Sigmoid colon (tissue), 4 donors: ENCODE results near the gene HNRNPH2.

Experiments
- POLR2A ChIP-seq, 2 donors: fragments of 450-650 bp; IDR thresholded peaks; one replicate each; pipeline ENCODE4 v1.6.1; 2016; ENCODE audit warnings: antibody characterized with exemption in 2 of 2, mild to moderate bottlenecking in 2 of 2, moderate library complexity in 2 of 2
- POLR2AphosphoS5 ChIP-seq, 4 donors: sonication (generic); formaldehyde crosslinking; IDR thresholded peaks; one replicate each; pipeline ENCODE4 v1.6.1; 2017; ENCODE audit warnings: antibody characterized with exemption in 4 of 4
- TF ChIP-seq, protein P1 (sequence below), 4 experiments: fragments of 450-650 bp in 3 of 4; fragments of 200-600 bp in 1 of 4; IDR thresholded peaks; one replicate each; pipeline ENCODE4 v1.5.1; 2016 to 2019; ENCODE audit warnings: antibody characterized with exemption in 4 of 4, mild to moderate bottlenecking in 3 of 4, moderate library complexity in 2 of 4

DNA sequence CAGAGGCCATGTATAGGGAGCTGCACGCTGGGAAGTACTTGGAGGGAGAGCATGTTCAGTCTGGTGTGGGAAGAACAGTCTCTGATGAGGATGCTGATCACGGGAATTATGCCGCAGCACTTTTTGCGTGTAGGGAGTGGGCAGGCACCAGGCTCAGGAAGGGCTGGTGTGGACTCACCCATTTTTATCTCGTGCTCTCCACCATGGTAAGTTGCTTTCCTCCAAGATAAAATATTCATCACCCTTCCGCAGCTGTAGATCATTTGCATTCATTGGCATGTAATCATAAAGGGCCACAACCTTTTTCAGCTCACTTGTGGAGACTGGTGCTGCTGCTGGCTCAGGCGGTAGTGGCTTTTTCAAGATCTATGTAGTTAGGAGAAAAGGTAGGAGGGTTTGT lies 47.6 kb upstream of the HNRNPH2 start:
- TF ChIP-seq, protein P1, sequence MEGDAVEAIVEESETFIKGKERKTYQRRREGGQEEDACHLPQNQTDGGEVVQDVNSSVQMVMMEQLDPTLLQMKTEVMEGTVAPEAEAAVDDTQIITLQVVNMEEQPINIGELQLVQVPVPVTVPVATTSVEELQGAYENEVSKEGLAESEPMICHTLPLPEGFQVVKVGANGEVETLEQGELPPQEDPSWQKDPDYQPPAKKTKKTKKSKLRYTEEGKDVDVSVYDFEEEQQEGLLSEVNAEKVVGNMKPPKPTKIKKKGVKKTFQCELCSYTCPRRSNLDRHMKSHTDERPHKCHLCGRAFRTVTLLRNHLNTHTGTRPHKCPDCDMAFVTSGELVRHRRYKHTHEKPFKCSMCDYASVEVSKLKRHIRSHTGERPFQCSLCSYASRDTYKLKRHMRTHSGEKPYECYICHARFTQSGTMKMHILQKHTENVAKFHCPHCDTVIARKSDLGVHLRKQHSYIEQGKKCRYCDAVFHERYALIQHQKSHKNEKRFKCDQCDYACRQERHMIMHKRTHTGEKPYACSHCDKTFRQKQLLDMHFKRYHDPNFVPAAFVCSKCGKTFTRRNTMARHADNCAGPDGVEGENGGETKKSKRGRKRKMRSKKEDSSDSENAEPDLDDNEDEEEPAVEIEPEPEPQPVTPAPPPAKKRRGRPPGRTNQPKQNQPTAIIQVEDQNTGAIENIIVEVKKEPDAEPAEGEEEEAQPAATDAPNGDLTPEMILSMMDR (IDR thresholded peaks at IDR 0.05), result no peak
- TF ChIP-seq POLR2A (IDR thresholded peaks at IDR 0.05), result no peak
- TF ChIP-seq POLR2AphosphoS5 (IDR thresholded peaks at IDR 0.05), result no peak
